Central memory CD8-positive, alpha-beta T cell (primary cell): ENCODE data around the gene EMP2.

ENCODE experiments used
- ATAC-seq: fragments of 150-1000 bp; cut with Tn5 transposase; replicated peaks from 2 replicates; pipeline ENCODE4 v1.10.0; 2022; ENCODE audit warnings: mild to moderate bottlenecking, moderate FRiP score, moderate number of reproducible peaks; ENCODE audit not compliant: poor library complexity, severe bottlenecking; ENCODE audit errors: extremely low read depth
- DNase-seq, 2 donors: peaks; one replicate each; pipeline ENCODE4 v3.0.0; 2021; ENCODE audit warnings: low spot score in 2 of 2
- H3K27ac Mint-ChIP-seq: one replicate; pipeline ENCODE4 v1.8.0; 2022; ENCODE audit warnings: low read depth, mild to moderate bottlenecking, moderate library complexity, mixed read lengths
- H3K27me3 Mint-ChIP-seq: one replicate; pipeline ENCODE4 v1.8.0; 2022; ENCODE audit warnings: mixed read lengths
- H3K36me3 Mint-ChIP-seq: one replicate; pipeline ENCODE4 v1.8.0; 2022; ENCODE audit warnings: mild to moderate bottlenecking, moderate library complexity, mixed read lengths; ENCODE audit not compliant: insufficient read depth
- H3K4me1 Mint-ChIP-seq: one replicate; pipeline ENCODE4 v1.8.0; 2022; ENCODE audit warnings: mixed read lengths
- H3K4me3 Mint-ChIP-seq: one replicate; pipeline ENCODE4 v1.8.0; 2022; ENCODE audit warnings: mild to moderate bottlenecking, moderate library complexity, mixed read lengths
- H3K9me3 Mint-ChIP-seq: one replicate; pipeline ENCODE4 v1.8.0; 2022; ENCODE audit warnings: mixed read lengths

EMP2 gene

DNA sequence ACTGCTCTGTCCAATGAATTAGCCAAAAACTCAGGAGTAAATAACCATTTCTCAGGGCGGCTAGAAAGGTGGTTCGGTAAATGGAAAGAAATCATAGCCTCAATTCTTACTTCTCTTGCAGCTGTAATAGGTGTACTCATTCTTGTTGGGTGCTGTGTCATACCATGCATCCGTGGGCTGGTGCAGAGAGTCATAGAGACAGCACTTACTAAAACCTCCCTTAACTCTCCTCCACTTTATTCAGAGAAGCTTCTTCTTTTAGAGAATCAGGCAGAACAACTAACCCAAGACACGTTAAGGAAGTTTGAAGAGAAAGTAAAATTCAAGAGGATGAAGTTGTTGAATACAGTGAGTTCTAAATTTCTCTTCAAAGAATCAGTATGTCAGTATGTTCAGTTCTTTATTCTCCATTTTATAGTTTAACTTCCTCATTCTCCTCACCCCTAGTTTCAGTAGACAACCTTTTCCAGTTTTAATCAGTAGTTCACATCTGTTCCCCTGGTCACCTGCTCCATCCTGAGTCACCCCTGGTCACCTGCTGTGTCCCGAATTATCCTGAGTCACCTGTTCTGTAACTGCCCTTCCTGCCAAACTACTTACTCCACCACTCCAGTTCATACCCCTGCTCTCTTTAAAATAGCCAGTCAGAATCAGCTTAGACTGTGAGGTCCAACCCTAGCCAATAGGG lies 85.9 kb downstream of the EMP2 start:
- peaks cover 13% of the 10 kb centered on the region for H3K9me3 Mint-ChIP-seq
- H3K4me1 Mint-ChIP-seq = no peaks in the 10 kb centered on the region
- no peaks in the 10 kb centered on the region for H3K36me3 Mint-ChIP-seq
- H3K27me3 Mint-ChIP-seq = no peaks in the 10 kb centered on the region
- DNase-seq = no peak
- no peak overlapping the region for H3K4me3 Mint-ChIP-seq
- no peak for ATAC-seq
- no peak overlapping the region for H3K27ac Mint-ChIP-seq

DNA sequence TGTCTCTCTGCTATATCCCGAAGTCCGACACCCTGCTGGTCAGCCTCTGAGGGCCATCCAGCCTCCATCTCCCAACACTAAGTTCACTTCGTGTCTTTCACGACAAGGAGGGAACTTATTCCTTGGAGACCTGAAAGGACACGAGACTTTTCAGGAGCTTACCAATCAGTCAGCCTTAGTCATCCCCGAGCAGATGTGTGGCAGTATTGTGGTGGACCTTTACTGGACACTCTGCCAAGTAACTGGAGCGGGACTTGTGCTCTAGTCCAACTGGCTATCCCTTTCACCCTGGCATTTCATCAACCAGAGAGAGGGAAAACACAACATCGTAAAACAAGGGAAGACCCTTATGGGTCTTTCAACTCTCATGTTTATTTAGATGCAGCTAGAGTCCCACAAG lies 87.1 kb downstream of the EMP2 start:
- Mint-ChIP-seq H3K4me1 (no peaks in the 10 kb centered on the region), H3K27ac (no peak overlapping the region), H3K27me3 (no peaks in the 10 kb centered on the region), H3K9me3 (peaks cover 13% of the 10 kb centered on the region), H3K36me3 (no peaks in the 10 kb centered on the region), H3K4me3 (no peak overlapping the region)
- ATAC-seq (no peak), DNase-seq (no peak)

- no peak for DNase-seq
Measured at GRCh38 chr16:10490141-10490540, 90.3 kb downstream of the EMP2 start.

DNA sequence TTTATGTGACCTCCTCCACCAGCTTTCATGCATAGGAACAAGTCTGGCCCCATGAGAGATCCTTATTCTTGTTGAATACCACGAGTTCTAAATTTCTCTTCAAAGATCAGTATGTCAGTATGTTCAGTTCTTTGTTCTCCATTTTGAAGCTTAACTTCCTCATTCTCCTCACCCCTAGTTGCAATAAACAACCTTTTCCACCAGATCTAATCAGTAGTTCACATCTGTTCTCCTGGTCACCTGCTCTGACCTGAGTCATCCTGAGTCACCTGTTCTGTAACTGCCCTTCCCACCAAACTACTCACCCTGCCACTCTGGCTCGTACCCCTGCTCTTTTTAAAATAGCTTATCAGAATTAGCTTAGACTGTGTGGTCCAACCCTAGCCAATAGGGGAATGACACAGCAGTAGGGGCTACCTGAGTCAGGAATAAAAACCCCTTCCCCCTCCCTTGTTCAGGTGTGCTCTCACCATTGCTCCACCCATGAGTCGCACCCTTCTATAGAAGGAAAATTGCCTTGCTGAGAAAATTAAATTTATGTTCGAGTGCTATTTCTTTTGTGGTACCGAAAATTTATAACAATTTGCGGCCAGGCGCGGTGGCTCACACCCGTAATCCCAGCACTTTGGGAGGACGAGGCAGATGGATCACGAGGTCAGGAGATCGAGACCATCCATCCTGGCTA lies 94.6 kb downstream of the EMP2 start:
- Mint-ChIP-seq H3K9me3 (peaks cover 6% of the 10 kb centered on the region), H3K36me3 (peaks cover 6% of the 10 kb centered on the region), H3K27me3 (no peaks in the 10 kb centered on the region), H3K27ac (no peak overlapping the region), H3K4me1 (no peaks in the 10 kb centered on the region), H3K4me3 (no peak overlapping the region)
- ATAC-seq (no peak), DNase-seq (no peak)

More at GRCh38 chr16:10490141-10490540, 90.3 kb downstream of the EMP2 start:
- Mint-ChIP-seq H3K27ac (no peak overlapping the region), H3K4me1 (no peaks in the 10 kb centered on the region), H3K9me3 (peaks cover 16% of the 10 kb centered on the region), H3K27me3 (no peaks in the 10 kb centered on the region), H3K4me3 (no peak overlapping the region), H3K36me3 (peaks cover 1% of the 10 kb centered on the region)
- no peak for ATAC-seq

DNA sequence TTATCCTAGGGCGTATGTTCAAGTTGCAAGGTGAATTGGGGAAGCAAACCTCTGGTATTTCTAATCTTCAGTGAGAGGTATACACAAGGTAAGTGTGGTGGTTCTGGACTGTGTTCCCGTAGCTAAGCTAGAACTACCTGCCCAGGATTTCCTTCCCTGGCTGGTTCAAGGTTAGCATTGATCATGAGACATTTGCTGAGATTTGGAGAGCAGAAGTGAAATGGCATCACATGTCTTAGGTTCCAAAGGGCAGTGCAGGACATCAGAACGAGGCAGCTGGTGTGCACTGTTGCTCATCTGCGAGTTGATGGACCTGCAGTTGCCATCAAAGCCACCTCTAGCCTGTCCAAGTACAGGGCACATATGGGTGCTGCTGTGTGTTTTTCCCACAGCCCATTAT lies 95.2 kb downstream of the EMP2 start:
- H3K36me3 Mint-ChIP-seq = peaks cover 10% of the 10 kb centered on the region
- ATAC-seq (no peak), DNase-seq (no peak)
- H3K27me3 Mint-ChIP-seq = no peaks in the 10 kb centered on the region
- H3K4me3 Mint-ChIP-seq = no peak overlapping the region
- H3K27ac Mint-ChIP-seq = no peak overlapping the region
- H3K9me3 Mint-ChIP-seq = peaks cover 6% of the 10 kb centered on the region
- no peaks in the 10 kb centered on the region for H3K4me1 Mint-ChIP-seq

- Mint-ChIP-seq H3K27ac (no peak overlapping the region), H3K9me3 (peaks cover 4% of the 10 kb centered on the region), H3K36me3 (peaks cover 9% of the 10 kb centered on the region), H3K27me3 (no peaks in the 10 kb centered on the region), H3K4me3 (no peak overlapping the region), H3K4me1 (no peaks in the 10 kb centered on the region)
- DNase-seq = no peak
- no peak for ATAC-seq
Measured at GRCh38 chr16:10480151-10480550, 100.2 kb downstream of the EMP2 start.
